Lower lobe of right lung (tissue), 2 donors: Measurements from ENCODE around the gene PGM2L1. TPM values are rescaled to one million over a fixed set of nuclear protein-coding genes. Genes with fewer than 3 reads are reported as not detected.

ENCODE experiments used
- ATAC-seq, 2 donors: fragments of 200-7000 bp; cut with Tn5 transposase; one replicate each; pipeline ENCODE4 v1.9.1; 2020 to 2022; ENCODE audit warnings: mild to moderate bottlenecking in 2 of 2, moderate library complexity in 2 of 2
- DNase-seq: peaks from one replicate; pipeline ENCODE4 v3.0.0-alpha.2; 2020
- H3K27ac ChIP-seq: fragments of 200-600 bp; one replicate; pipeline ENCODE4 v1.8.0; 2022
- H3K27me3 ChIP-seq: fragments of 200-600 bp; one replicate; pipeline ENCODE4 v1.8.0; 2022; ENCODE audit warnings: low read depth
- H3K36me3 ChIP-seq: fragments of 200-600 bp; one replicate; pipeline ENCODE4 v1.8.0; 2022; ENCODE audit warnings: mild to moderate bottlenecking
- H3K4me1 ChIP-seq: fragments of 200-600 bp; one replicate; pipeline ENCODE4 v1.8.0; 2022
- H3K4me3 ChIP-seq: fragments of 200-600 bp; one replicate; pipeline ENCODE4 v1.8.0; 2022; ENCODE audit warnings: mild to moderate bottlenecking
- H3K9me3 ChIP-seq: fragments of 200-600 bp; one replicate; pipeline ENCODE4 v1.8.0; 2022
- CTCF ChIP-seq: fragments of 200-600 bp; IDR thresholded peaks from one replicate; pipeline ENCODE4 v1.8.0; 2022; ENCODE audit warnings: antibody characterized with exemption, mild to moderate bottlenecking
- intact Hi-C: fragments of 100-400 bp; cut with DNase I; formaldehyde crosslinking; loops from one replicate; pipeline ENCODE4 v1.11.0; 2022
- total RNA-seq: library from RNA; stranded (reverse); fragmentation: NEBNext Ultra II Directional; extraction: Animal tissue kit (Norgen Biotek cat#: 25700); gene quantifications from one replicate; pipeline ENCODE4 v1.2.1, GENCODE V29; 2021
- donor health status: DM: no; HTN: yes; CAD: no; lungs with severe emphysema.

The PGM2L1 gene
- total RNA-seq, 1 donor from 2014 or later = 5.2 TPM

GRCh38 chr11:74388678-74389327, 9.4 kb downstream of the PGM2L1 start:
- Histone ChIP-seq H3K27ac (no peak overlapping the region), H3K4me3 (no peak overlapping the region), H3K27me3 (no peaks in the 10 kb centered on the region), H3K9me3 (no peaks in the 10 kb centered on the region), H3K36me3 (no peaks in the 10 kb centered on the region), H3K4me1 (no peaks in the 10 kb centered on the region)
- TF ChIP-seq CTCF = peak; percentile 76
- intact Hi-C loops = loop anchor here (5.0 kb wide), 1 partner anchor 58 kb away; no protein-coding TSS in a partner anchor
- DNase-seq = no peak
- peak; percentile 75 to 88 for ATAC-seq

GRCh38 chr11:74384641-74385040, 13.6 kb downstream of the PGM2L1 start:
- Histone ChIP-seq H3K4me3 (no peak overlapping the region), H3K27me3 (no peaks in the 10 kb centered on the region), H3K9me3 (no peaks in the 10 kb centered on the region), H3K4me1 (no peaks in the 10 kb centered on the region), H3K27ac (no peak overlapping the region), H3K36me3 (no peaks in the 10 kb centered on the region)
- intact Hi-C loops = loop anchor here (5.0 kb wide), 1 partner anchor 63 kb away; no protein-coding TSS in a partner anchor
- TF ChIP-seq CTCF = no peak
- ATAC-seq (no peak), DNase-seq (no peak)

- H3K27me3 ChIP-seq = no peaks in the 10 kb centered on the region
- no peaks in the 10 kb centered on the region for H3K4me1 ChIP-seq
- no peak for TF ChIP-seq CTCF
- H3K4me3 ChIP-seq = no peak overlapping the region
- intact Hi-C loops = no loop called here
- H3K27ac ChIP-seq = no peak overlapping the region
- no peak for DNase-seq
- no peak for ATAC-seq
- H3K36me3 ChIP-seq = no peaks in the 10 kb centered on the region
- H3K9me3 ChIP-seq = no peaks in the 10 kb centered on the region
Measured at GRCh38 chr11:74380746-74381439, 17.3 kb downstream of the PGM2L1 start.

DNA sequence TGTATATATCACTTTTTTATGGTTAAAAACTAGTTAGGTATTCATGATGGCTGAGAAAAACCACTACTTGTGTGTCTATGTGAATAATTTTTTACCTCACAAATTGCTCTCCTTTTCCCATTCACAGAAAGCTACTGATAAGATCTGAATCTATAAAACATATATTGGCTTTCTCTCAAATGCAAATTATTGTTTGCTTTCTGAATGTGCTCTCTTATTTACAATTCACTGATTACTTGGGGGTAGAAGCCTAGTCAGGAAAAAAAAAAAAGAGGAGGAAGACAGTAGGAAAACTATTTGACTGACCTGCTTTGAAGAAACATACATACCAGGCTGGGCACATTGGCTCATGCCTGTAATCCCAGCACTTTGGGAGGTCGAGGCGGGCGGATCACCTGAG, 20.5 kb downstream of the PGM2L1 start:
- DNase-seq = no peak
- no peaks in the 10 kb centered on the region for H3K9me3 ChIP-seq
- intact Hi-C loops = no loop called here

GRCh38 chr11:74373382-74373781, 24.9 kb downstream of the PGM2L1 start:
- no peak for TF ChIP-seq CTCF
- intact Hi-C loops = no loop called here
- no peak for ATAC-seq
- no peaks in the 10 kb centered on the region for H3K9me3 ChIP-seq
- peaks cover 4% of the 10 kb centered on the region for H3K36me3 ChIP-seq
- H3K4me3 ChIP-seq = no peak overlapping the region
- no peaks in the 10 kb centered on the region for H3K27me3 ChIP-seq
- no peak for DNase-seq
- no peak overlapping the region for H3K27ac ChIP-seq
- H3K4me1 ChIP-seq = no peaks in the 10 kb centered on the region

More for the DNA sequence above, 20.5 kb downstream of the PGM2L1 start:
- ATAC-seq = no peak
- Histone ChIP-seq H3K4me3 (no peak overlapping the region), H3K27ac (no peak overlapping the region), H3K27me3 (no peaks in the 10 kb centered on the region), H3K36me3 (no peaks in the 10 kb centered on the region), H3K4me1 (no peaks in the 10 kb centered on the region)
- no peak for TF ChIP-seq CTCF
